Glomerular endothelial cell (primary cell): ENCODE results near the gene NANOS2. TPM values are rescaled to one million over a fixed set of nuclear protein-coding genes. Genes with fewer than 3 reads are reported as not detected.

Source experiments
- DNase-seq: peaks from one replicate; pipeline ENCODE4 v3.0.0-alpha.2; 2011; ENCODE audit warnings: low read depth, low spot score; ENCODE audit errors: extremely low read depth
- total RNA-seq: library from RNA; depleted of rRNA; stranded (reverse); fragments of >200 nt; gene quantifications from 2 replicates; pipeline ENCODE4 v1.2.3, GENCODE V29; 2015

The NANOS2 gene
- total RNA-seq: not detected in 2 replicates

GRCh38 chr19:45913874-45914830, at the start of gene NANOS2:
Gene NANOS2 (minus strand): TSS chr19:45914778. CDS start chr19:45914693, 85 bp downstream.
- DNase-seq: no peak

GRCh38 chr19:45962021-45962420, 47.4 kb upstream of the NANOS2 start:
- DNase-seq: no peak

GRCh38 chr19:45960595-45961235, 46.1 kb upstream of the NANOS2 start:
- no peak for DNase-seq

GRCh38 chr19:45959517-45960025, 45.0 kb upstream of the NANOS2 start:
- no peak for DNase-seq

- DNase-seq: no peak
Observed at GRCh38 chr19:45958769-45959516, 44.4 kb upstream of the NANOS2 start.

- DNase-seq: no peak
Observed at GRCh38 chr19:45958320-45958719, 43.7 kb upstream of the NANOS2 start.

- DNase-seq: peak; percentile 76
Observed at GRCh38 chr19:45955905-45956608, 41.5 kb upstream of the NANOS2 start.

- DNase-seq: no peak
Observed at GRCh38 chr19:45954156-45954555, 39.6 kb upstream of the NANOS2 start.

GRCh38 chr19:45953676-45954075, 39.1 kb upstream of the NANOS2 start:
- no peak for DNase-seq

GRCh38 chr19:45952686-45953505, 38.3 kb upstream of the NANOS2 start:
- no peak for DNase-seq

GRCh38 chr19:45952341-45952685, 37.7 kb upstream of the NANOS2 start:
- DNase-seq: no peak

GRCh38 chr19:45947926-45948325, 33.3 kb upstream of the NANOS2 start:
- no peak for DNase-seq

- DNase-seq: no peak
Observed at GRCh38 chr19:45940515-45940805, 25.9 kb upstream of the NANOS2 start.

- no peak for DNase-seq
Observed at GRCh38 chr19:45939792-45940514, 25.4 kb upstream of the NANOS2 start.

GRCh38 chr19:45938733-45939319, 24.2 kb upstream of the NANOS2 start:
- DNase-seq: no peak

- no peak for DNase-seq
Observed at GRCh38 chr19:45935267-45935666, 20.7 kb upstream of the NANOS2 start.

GRCh38 chr19:45934551-45935230, 20.1 kb upstream of the NANOS2 start:
- DNase-seq: no peak

- no peak for DNase-seq
Observed at GRCh38 chr19:45933759-45934158, 19.2 kb upstream of the NANOS2 start.
